Fibroblast of mammary gland (primary cell): ENCODE results near the gene CHST11.

Experiments used
- DNase-seq: peaks from one replicate; pipeline ENCODE4 v3.0.0-alpha.2; 2010; ENCODE audit warnings: low read depth
- H3K4me3 ChIP-seq: 2 replicates; pipeline ENCODE4 v1.5.1; 2011; ENCODE audit warnings: low read depth, mild to moderate bottlenecking, low read length, moderate library complexity; ENCODE audit not compliant: control insufficient read depth
- CTCF ChIP-seq: conservative IDR thresholded peaks from 2 replicates; pipeline ENCODE4 v1.5.1; 2011; ENCODE audit warnings: low read depth, low read length, inconsistent platforms; ENCODE audit not compliant: control insufficient read depth, insufficient read depth

The CHST11 gene

GRCh38 chr12:104694711-104695110 lies 238.0 kb downstream of the CHST11 start:
- peak; percentile 71 for DNase-seq
- no peak for TF ChIP-seq CTCF
- H3K4me3 ChIP-seq, result no peak overlapping the region

GRCh38 chr12:104695453-104696148 lies 238.9 kb downstream of the CHST11 start:
- DNase-seq, result peak; percentile 93
- TF ChIP-seq CTCF, result no peak
- no peak overlapping the region for H3K4me3 ChIP-seq

GRCh38 chr12:104697186-104697585 lies 240.4 kb downstream of the CHST11 start:
- H3K4me3 ChIP-seq, result no peak overlapping the region
- TF ChIP-seq CTCF, result no peak
- peak; percentile 42 for DNase-seq

- peak; percentile 43 for DNase-seq
- H3K4me3 ChIP-seq, result no peak overlapping the region
- TF ChIP-seq CTCF, result no peak
These were observed 242.1 kb downstream of the CHST11 start for GRCh38 chr12:104698871-104699270.

GRCh38 chr12:104699489-104700190 lies 242.9 kb downstream of the CHST11 start:
- no peak for TF ChIP-seq CTCF
- H3K4me3 ChIP-seq, result no peak overlapping the region
- peak; percentile 33 for DNase-seq

- no peak for TF ChIP-seq CTCF
These were observed 243.6 kb downstream of the CHST11 start for GRCh38 chr12:104700324-104700723.

More at GRCh38 chr12:104700324-104700723, 243.6 kb downstream of the CHST11 start:
- no peak overlapping the region for H3K4me3 ChIP-seq
- no peak for DNase-seq
